SKM-1 treated with dmso at 0.1 percent for 144 hours (cell line): ENCODE results near the gene NRP2.

Experiments
- DNase-seq: peaks from one replicate; lab custom pipeline; 2025; ENCODE audit not compliant: unreplicated experiment; lab: John Stamatoyannopoulos, UW

Gene NRP2

DNA sequence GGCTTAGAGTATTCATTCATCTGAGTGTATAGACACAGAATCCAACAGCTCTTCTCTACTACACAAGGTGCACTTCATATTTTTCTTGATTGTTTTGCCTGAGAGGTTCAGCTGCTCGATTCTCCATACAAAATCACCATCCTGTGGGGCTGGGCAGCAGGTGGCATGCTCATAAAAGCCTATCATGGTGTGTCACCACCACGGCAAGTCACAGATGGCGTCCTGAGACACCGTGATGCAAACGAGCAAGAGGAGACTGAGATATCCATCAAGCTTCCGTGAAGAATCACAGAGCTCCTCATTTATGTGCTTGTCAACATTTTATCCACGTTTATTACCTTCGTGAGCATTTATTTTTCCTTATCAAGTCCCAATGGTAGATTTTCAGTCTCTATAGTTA, 22.4 kb upstream of the NRP2 start:
- no peak for DNase-seq

DNA sequence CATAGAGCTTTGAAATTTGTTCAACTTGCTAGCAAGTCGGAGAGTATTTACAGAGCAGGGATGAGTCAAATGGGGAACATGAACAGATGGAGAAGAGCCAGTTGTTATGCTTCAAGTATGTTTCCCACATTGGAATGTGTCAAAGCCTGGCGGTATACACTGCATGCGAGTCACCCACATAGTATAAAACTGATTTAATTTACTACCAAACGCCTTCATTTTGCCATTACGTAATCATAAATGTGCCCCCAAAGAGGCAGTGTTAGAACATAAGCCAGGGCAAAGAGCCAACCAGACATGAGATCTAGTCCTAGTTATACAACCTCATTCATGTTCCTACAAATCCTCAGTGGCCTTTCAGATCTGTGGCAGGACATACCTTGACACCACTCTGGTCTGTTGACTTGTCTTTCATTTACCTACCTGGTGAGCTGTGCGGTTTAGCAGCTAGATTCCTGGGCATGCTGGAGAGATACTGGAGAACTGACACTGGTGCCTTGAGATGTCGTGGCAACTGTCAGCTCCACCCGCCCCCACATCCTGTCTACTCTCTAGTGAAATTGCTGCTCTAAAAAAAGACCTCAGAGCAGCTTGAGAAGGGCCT, 21.7 kb upstream of the NRP2 start:
- no peak for DNase-seq

DNA sequence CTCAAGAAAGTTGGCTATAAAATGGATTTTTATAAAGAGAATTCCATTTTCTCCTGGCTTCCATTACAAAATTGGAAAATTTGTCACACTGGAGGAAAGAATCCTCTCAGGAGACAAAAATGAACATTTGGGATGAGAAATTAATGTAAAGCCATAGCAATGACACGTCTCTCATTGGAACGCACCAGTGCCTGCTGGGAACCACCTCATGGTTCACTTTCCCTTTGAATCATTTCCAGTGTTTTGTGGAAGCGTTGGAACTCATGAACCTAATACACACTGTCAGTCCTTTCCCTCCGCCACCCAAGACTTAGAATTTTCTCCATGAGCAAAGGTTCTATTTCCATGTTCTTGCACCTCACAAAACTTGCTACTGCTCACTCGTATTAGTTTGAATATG, 21.0 kb upstream of the NRP2 start:
- no peak for DNase-seq

DNA sequence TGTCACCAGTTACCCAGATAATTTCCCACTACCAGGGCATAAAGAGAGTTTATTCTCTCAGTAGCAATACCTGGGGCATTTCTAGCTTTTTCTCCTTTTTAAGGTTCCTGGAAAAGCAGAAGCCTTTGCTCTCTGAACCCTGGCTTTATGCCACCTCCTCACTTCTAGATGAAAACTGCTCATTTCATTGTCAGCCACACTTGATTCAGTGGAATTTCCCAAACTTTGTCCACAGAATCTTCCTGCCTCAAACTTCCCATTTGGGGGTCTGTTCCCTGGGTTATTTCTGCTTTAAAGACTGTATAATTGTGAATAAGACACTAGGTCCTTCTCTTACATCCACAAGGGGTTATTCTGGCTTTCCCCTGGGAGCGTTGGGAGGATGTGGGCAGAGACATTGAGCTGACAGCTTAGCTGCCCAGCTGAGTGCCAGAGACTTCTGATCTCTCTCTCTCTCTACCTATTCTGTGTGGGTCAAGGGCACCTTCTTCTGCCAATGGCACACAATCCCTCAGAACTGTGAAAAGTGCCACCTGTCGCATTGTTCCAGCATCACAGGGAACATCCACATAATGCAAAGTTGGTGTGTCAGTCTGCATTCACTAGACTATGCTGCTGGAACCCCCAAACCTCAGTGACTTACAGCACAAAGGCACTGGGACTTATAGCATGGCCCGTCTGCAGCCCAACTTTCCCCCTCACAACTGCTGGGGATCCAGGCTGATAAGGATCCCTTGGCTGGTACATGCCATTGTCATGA, 19.9 kb upstream of the NRP2 start:
- DNase-seq: no peak

DNA sequence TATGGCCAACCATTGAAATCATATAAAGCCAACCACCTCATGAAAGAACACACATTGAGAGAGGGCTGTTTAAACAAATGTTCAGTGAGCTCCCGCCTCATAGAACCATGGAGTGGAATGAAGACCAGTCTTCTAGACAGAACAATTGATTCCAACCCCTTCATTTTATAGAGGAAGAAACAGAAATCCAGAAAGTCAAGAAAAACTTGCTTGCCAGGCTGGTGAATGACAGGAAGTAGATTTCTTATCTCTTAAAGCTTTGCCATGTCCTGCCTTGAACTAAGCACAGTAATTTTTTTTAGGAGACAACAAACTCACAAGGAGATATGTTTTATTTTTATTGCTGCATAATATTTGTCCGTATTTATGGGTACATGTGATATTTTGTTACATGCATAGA, 16.5 kb upstream of the NRP2 start:
- no peak for DNase-seq

DNA sequence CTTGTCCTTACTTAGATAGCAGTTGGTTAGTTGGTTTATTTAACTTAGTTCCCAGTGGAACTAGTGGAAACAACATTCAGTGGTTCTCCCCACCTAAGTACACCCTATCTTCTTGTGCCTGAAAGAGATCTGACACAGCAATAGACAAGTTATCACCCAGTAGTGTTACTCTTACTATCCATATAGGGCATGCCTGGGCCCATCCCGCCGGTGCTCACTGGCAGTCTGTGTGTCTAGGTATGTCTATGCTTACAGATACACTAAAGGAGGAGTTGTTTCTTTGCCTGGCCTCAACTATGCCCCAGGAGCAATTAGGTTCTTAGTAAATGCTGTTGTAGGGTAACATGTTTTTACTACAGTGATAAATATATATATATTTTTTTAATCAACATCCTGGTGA, 12.0 kb upstream of the NRP2 start:
- no peak for DNase-seq

DNA sequence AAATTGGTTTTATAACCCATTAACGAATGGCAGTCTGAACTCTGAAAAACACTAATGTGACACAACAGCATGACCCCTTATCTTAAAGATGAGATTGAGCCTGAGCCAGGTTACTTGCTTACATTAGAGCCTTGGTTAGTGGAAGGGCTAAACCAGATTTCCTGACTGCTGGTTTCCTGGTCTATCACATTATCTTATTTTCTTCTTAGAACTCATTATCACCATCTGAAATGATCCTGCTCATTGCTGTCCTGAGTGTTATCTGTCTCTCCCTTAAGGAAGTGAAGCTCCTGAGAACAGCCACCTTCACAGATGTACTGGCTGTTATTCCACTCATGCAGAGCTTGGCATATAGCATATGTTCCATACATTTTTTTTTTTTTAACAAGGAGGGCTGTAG, 9.0 kb upstream of the NRP2 start:
- no peak for DNase-seq

DNA sequence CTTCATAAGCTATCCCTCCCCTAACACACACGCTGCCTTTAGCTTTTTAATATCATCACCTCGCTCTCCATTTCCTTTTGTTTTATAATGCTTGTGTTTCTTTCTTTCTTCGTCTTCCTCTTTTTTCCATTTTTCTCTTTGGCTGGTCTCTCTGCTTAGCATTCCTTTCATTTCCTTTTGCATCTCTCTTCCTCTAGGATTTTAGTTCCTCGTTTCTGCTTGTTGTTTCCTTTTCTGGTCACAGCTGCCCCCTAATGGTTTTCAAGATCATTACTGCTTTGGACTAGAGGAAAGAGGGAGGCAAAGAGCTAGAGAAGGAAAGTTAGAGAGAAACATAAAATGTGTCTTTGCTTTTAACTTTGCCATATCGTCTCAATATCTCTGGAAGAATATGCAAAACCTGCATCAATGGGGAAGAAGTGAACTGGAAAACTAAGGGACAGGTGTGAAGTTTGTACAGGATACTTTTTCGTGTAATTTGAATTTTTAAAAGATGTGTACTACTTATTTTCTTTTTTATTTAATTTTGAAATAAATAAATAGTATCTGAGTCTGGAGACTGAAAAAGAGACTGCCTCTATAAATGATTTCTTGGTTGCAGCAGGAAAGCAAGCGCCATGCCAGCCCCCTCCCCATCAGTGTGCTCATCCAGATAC, 6.3 kb upstream of the NRP2 start:
- peak; percentile 75 for DNase-seq

DNA sequence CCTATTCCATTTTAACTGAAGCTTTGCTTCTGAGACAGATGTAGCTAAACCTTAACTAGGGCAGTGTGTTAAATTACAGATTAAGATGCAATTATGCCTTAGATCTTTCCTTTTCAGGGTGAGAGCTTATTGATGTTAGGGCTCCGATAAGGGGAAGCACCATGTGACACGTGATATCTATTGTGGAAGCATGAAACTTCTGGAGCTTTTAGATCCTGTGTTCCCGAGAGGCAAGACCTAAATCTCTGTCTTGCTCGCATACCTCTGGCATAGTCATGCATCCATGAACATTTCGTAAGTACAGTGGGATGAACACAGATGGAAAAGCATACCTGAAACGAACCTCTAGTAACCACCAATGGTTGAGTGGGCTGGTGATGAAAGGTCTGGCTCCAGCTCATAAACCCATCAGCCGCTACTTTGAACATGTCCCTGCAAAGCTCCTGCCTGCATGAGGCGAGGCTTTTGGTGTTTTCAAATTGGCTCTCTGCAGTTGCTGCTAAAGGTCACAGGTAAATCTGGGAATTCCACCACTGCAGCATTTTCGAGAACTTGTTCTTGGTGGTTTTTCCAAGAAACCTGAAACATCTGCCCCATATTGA, 3.7 kb upstream of the NRP2 start:
- no peak for DNase-seq

DNA sequence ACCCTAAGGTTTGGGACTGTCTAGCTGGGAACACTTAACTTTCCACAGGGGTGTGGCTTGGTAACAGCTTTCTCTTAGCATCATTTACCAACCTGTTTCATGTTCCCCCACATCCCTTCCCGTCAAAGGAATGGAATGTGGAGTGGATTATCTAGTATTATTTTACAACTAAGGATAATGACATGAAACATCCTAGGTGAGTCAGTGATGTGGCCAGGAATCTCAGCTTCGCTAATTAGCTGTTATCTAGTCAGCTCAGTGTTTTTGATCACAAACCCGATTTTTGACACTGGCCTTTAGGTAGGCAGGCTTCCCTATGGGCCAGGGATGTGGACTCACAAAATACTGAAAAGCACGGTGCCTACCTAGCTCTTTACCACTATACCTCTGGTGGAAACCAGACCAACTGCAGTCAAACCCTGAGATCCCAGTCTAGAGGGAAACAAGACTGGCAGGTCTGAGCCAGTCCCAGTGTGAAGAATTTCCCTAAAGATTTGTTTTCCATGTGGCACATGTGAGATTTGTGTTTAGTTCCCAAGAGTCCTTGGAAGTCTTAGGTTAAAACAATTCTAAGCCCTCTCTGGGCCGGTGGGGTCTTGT, 2.8 kb upstream of the NRP2 start:
- no peak for DNase-seq

DNA sequence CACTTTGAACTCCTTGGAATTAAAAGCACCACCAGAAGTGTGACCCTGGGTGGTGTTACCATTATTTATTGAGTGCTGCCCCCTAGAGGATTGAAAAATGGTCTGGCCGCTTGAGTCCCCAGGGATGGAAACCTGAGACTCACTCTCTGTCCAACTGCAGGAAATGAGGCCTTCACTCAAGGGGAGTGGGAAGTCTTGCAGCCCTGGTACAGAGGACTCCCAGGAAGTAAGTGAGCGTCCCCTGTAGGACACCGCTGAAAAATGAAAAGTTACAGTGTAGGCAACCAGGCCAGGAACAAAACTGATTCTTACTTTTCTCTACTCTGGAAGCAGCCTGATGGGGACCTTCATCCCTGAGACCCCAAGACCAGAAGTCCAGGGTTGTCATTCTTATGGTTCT, 2.2 kb upstream of the NRP2 start:
- DNase-seq: peak; percentile 88

DNA sequence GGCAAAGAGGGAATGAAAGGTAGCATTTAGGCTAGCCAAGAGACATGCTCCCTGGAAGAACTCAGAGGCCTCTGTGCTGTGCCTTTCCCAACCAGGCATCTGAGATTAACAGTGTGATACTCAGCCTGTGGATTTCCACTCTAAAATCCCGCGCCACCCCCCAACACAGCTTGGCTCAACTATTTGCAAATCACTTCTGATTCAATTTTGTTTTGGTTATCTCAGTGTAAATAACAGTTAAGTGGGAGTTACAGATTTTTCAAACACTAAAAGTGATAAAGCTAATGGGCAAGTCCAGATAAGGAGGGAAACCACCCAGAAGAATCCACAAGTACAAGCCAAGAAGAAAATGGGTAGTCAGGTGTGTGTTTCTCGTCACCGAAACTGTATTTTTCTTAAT, 1.4 kb upstream of the NRP2 start:
- DNase-seq: no peak

DNA sequence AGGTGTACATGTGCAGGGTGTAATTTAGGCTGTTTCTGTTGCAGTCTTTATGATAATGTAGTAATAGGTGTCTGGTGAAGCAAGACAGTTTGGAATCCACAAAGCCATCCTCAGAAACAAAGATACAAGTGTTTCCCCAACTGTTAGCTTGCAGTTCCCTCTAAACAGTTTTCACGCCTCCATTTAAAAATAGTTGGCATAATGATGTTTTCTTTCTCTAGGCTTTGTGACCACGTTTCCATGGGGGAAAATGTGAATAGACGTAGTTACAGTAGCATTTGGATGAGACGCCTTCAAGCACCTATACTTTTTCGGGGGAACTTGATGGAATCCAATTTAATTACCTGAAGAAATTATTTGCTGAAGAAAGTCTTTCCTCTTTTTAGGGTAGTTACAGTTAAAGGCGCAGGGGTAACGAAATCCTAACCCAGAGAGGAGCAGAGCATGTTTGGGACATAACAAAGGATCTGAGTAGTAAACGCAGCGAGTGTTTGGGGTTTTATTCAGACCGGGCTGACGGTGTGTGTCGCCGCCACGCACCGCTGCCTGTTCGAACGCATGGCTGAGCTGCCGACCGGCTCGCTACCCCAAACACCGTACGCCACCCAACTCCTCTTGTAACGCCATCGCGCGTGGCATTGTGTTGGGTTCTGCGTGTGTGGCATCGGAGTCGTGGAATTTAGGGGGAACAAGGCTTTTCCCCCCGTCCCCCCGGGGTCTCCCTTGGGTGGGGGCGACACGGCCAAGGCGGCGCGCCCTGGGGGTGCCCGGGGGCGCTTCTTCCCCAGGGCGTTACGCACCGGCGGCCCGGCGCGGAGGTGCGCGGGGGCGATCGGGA, 681 bp upstream of the NRP2 start:
- DNase-seq: peak; percentile 3

DNA sequence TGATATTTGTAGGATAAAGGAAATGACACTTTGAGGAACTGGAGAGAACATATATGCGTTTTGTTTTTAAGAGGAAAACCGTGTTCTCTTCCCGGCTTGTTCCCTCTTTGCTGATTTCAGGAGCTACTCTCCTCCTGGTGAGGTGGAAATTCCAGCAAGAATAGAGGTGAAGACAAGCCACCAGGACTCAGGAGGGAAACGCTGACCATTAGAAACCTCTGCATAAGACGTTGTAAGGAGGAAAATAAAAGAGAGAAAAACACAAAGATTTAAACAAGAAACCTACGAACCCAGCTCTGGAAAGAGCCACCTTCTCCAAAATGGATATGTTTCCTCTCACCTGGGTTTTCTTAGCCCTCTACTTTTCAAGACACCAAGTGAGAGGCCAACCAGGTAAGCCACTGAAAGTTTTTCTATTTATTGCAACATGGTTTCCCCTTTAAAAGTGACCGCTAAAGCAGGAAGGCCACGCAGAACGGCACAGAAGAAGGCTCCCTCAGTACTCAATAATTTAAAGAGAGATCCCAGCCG, 735 bp downstream of the NRP2 start:
- DNase-seq: peak; percentile 27

DNA sequence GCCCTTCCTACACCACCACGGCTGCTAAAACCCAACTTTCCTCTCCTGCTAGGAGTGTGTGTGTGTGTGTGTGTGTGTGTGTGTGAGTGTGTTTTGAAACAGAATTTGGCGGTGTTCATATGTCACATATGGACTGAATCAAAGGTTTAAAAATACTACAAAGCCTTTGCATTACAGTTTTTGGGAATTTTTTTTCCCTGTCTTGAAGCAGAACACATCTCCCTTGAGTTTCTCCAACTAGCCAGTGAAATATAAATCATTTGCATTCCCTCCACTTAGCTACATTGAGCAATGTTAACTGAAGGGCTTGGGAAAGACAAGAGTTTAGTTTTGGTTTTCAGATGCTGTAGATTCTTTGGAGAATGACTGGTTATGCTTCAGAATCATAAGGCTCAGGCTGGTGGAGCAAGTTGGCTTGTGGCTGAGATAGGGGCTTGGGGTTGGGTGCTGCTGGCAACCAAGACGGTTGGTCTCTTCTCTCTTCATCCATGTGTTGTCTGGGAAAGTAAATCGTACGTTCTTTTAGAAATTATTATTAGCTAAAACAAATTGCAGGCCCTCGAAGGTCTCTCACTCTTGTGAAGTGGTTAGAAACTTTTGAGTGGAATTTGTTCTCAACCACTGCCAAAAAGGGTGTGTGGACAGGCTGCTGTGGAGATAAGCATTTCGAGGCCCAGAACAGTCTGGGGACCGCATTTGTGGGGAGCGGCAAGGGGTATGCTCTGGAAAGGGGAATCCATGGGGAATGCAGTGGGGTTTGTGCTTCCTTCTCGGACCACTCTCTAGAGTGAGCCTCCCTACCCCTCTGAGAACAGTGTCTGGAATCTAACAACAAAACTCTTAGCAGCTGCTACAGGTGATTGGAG, 1.4 kb downstream of the NRP2 start:
- no peak for DNase-seq

DNA sequence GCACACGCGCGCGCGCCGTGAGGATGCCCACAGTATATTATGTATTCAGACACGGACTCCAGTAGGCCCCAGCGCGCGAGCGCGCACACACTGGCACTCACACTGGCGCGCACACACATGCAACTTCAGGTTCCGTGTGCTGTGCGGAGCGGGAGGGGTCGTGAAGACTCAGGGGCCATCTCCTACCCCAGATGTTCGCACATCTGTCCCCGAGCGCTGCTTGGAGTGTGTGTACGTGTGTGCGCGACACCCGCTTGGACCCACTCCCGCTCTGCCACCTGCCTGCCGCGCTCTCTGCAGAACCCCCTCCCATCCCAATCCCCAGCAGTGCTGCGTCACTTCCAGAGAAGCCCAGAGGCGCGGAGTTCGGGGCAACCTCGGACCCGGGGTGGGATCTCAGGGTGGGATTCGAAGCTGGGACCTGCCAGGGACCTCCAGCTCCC, 2.6 kb downstream of the NRP2 start:
- no peak for DNase-seq

DNA sequence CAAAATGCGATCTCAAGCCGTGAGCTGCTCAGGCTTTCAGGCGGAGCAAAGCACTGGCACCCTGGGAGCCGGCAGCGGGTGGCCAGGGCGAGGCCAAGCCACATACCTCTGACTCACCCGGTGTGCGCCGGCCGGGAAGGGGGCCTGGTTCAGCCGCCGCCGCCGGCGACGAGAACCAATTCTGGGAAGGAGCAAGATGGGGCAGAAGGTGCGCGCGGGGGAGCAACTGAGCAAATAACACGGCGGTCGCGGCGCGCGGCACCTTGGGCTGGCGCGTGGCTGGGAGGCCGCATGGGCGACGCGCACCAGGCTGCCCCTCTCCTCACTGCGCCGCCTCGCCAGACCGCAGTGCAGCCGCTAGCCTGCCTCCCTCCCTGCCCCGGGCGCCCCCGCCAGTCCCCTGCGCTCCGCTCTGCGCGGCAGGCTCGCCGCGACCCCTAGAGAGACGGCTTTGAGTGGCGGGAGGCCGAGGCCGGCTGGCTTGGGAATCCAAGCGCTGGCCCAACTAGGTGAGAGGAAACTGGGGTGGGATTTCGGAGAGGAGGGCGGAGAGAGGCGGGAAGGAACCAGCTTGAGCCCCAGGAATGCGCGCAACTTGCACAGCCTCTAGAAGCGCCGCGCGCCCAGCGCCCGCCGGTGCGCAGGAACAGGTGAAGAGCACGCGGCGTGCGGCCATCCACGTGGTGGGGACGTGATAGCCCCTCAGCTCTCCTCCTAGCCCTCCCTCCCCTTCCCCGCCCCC, 3.2 kb downstream of the NRP2 start:
- DNase-seq: no peak

DNA sequence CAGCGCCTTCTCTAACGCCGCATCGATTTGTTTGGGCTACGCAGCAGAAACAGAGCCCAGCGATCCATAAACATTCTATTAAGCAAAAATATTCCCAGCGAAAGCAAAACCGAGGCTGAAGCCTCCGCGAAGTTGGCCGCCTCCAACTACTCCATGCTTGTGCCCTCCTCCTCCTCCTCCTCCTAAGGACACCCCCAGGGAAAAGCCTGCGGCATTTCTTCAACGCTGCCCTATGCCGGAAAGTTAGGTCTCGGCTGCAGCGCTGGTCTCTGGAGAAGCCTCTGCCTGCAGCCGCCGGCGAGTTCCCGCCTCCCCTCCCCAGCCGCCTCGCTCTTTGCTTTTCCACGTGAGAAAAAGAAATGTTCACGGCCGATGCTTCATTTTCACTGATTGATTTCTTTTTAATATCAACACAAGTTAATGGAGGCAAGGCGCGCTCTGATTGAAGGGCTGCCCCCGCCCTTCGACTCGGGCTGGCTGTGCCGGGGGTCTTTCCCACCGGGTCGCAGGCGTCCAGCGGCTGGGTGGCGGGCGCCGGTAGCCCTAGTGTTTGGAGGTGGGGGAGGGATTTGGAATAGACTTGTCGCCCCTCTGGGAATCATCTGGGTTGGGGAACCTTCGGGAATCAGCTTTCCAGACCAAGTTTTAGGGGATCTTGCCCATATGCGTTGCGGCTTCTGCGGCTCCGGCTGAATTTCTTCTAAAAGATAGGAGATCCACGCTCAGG, 3.9 kb downstream of the NRP2 start:
- DNase-seq: no peak
